Trophoblast cell (in vitro differentiated cells and primary cell): Measurements from ENCODE around the gene ZNF416.

Experiments
- DNase-seq, 2 donors: peaks; one replicate each; pipeline ENCODE4 v3.0.0-alpha.2; 2016
- H2AFZ ChIP-seq: 2 replicates; pipeline ENCODE4 v1.6.1; 2013; ENCODE audit warnings: low read length, moderate library complexity, mild to moderate bottlenecking; ENCODE audit not compliant: insufficient read depth, poor library complexity
- H2AK5ac ChIP-seq: 2 replicates; pipeline ENCODE4 v1.6.1; 2013; ENCODE audit warnings: mild to moderate bottlenecking, low read length
- H2BK120ac ChIP-seq: 2 replicates; pipeline ENCODE4 v1.6.1; 2013; ENCODE audit warnings: low read length, mild to moderate bottlenecking, moderate library complexity; ENCODE audit not compliant: insufficient read depth, poor library complexity
- H2BK12ac ChIP-seq: 2 replicates; pipeline ENCODE4 v1.6.1; 2013; ENCODE audit warnings: mild to moderate bottlenecking, low read length, moderate library complexity
- H2BK5ac ChIP-seq: 2 replicates; pipeline ENCODE4 v1.6.1; 2013; ENCODE audit warnings: low read length, low read depth, moderate library complexity, mild to moderate bottlenecking; ENCODE audit not compliant: poor library complexity
- H3K14ac ChIP-seq: 2 replicates; pipeline ENCODE4 v1.6.1; 2013; ENCODE audit warnings: mild to moderate bottlenecking, low read length
- H3K18ac ChIP-seq: 2 replicates; pipeline ENCODE4 v1.6.1; 2013; ENCODE audit warnings: mild to moderate bottlenecking, low read length
- H3K23ac ChIP-seq: 2 replicates; pipeline ENCODE4 v1.6.1; 2013; ENCODE audit warnings: low read length
- H3K27ac ChIP-seq: 2 replicates; pipeline ENCODE4 v1.5.1; 2013; ENCODE audit warnings: low read depth, mild to moderate bottlenecking, inconsistent platforms, low read length, moderate library complexity
- H3K27me3 ChIP-seq: 2 replicates; pipeline ENCODE4 v1.6.1; 2013; ENCODE audit warnings: inconsistent platforms, mild to moderate bottlenecking, low read length, moderate library complexity; ENCODE audit not compliant: insufficient read depth
- H3K36me3 ChIP-seq, 2 experiments: 1 replicate in 1 of 2; 2 replicates in 1 of 2; pipeline ENCODE4 v1.6.1; 2013; ENCODE audit warnings: low read length in 2 of 2, mild to moderate bottlenecking in 2 of 2, moderate library complexity in 1 of 2; ENCODE audit not compliant: insufficient read depth in 2 of 2, control insufficient read depth in 1 of 2
- H3K4ac ChIP-seq: 2 replicates; pipeline ENCODE4 v1.6.1; 2013; ENCODE audit warnings: low read depth, mild to moderate bottlenecking, low read length, moderate library complexity
- H3K4me1 ChIP-seq, 2 experiments: 1 replicate in 1 of 2; 2 replicates in 1 of 2; pipeline ENCODE4 v1.6.1; 2013; ENCODE audit warnings: low read length in 2 of 2, mild to moderate bottlenecking in 2 of 2, moderate library complexity in 1 of 2; ENCODE audit not compliant: insufficient read depth in 2 of 2, control insufficient read depth in 1 of 2
- H3K4me2 ChIP-seq: 2 replicates; pipeline ENCODE4 v1.6.1; 2013; ENCODE audit warnings: inconsistent platforms, mild to moderate bottlenecking, low read length, moderate library complexity
- H3K4me3 ChIP-seq: 2 replicates; pipeline ENCODE4 v1.5.1; 2013; ENCODE audit warnings: mild to moderate bottlenecking, low read depth, low read length, inconsistent platforms
- H3K79me1 ChIP-seq: one replicate; pipeline ENCODE4 v1.6.1; 2013; ENCODE audit warnings: low read length
- H3K79me2 ChIP-seq: 2 replicates; pipeline ENCODE4 v1.6.1; 2013; ENCODE audit warnings: low read length, mild to moderate bottlenecking; ENCODE audit not compliant: control insufficient read depth, insufficient read depth, poor library complexity
- H3K9ac ChIP-seq: 2 replicates; pipeline ENCODE4 v1.6.1; 2013; ENCODE audit warnings: mild to moderate bottlenecking, low read length
- H3K9me3 ChIP-seq: 2 replicates; pipeline ENCODE4 v1.6.1; 2013; ENCODE audit warnings: low read depth, mild to moderate bottlenecking, control low read depth, inconsistent platforms, low read length; ENCODE audit not compliant: insufficient read depth
- H4K12ac ChIP-seq: 2 replicates; pipeline ENCODE4 v1.6.1; 2013; ENCODE audit warnings: low read depth, mild to moderate bottlenecking, low read length, moderate library complexity
- H4K8ac ChIP-seq: 2 replicates; pipeline ENCODE4 v1.6.1; 2013; ENCODE audit warnings: low read depth, mild to moderate bottlenecking, low read length, moderate library complexity
- H4K91ac ChIP-seq: one replicate; pipeline ENCODE4 v1.6.1; 2013; ENCODE audit warnings: low read depth, mild to moderate bottlenecking, low read length, moderate library complexity
- WGBS: extraction: QIAGEN DNeasy Blood & Tissue Kit; methylation state at CpG from one replicate; pipeline ENCODE4 v1.1.7; 2013; ENCODE audit warnings: missing lambda C conversion rate; ENCODE audit not compliant: insufficient read length, insufficient coverage; ENCODE audit errors: extremely low coverage; 5-methylcytosine and 5-hydroxymethylcytosine counted together

Gene ZNF416

DNA sequence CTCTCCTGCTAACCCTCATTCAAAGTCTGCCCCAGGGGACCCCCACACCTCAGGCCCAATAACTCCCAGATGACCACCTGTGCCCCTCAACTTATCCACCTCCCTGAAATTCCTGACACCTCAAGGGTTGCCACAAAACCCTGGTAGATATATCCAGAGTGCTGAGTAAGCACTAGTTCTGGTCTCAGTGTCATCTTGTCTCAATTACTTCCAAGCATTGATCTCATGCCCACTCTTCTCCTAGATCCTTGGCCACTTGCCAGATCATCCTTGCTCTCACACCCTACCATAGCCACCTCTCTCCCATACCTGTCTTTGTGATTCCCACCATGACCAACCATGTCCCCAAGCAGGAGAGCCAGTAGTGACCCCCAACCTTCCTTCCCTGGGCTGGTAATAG, 2.0 kb downstream of the ZNF416 start:
- no peak overlapping the region for H2BK120ac ChIP-seq
- H3K14ac ChIP-seq: no peak overlapping the region
- no peak overlapping the region for H2BK12ac ChIP-seq
- no peak overlapping the region for H3K23ac ChIP-seq
- H3K36me3 ChIP-seq: peaks cover 30 to 53% of the 10 kb centered on the region in 2 experiments
- no peak overlapping the region for H3K9ac ChIP-seq
- H3K4me2 ChIP-seq: no peak overlapping the region
- no peak overlapping the region for H4K12ac ChIP-seq
- no peaks in the 10 kb centered on the region for H3K27me3 ChIP-seq
- no peak overlapping the region for H2AK5ac ChIP-seq
- no peak overlapping the region for H4K91ac ChIP-seq
- H3K4ac ChIP-seq: no peak overlapping the region
- no peak overlapping the region for H3K27ac ChIP-seq
- peaks cover 5% of the 10 kb centered on the region for H3K79me1 ChIP-seq
- H3K79me2 ChIP-seq: peaks cover 4% of the 10 kb centered on the region
- H3K4me3 ChIP-seq: no peak overlapping the region
- no peak overlapping the region for H3K18ac ChIP-seq
- DNase-seq: no peak
- H2AFZ ChIP-seq: no peak overlapping the region
- no peak overlapping the region for H4K8ac ChIP-seq
- H3K4me1 ChIP-seq: peaks cover 3 to 8% of the 10 kb centered on the region in 2 experiments
- peaks cover 42% of the 10 kb centered on the region for H3K9me3 ChIP-seq
- no peak overlapping the region for H2BK5ac ChIP-seq

DNA sequence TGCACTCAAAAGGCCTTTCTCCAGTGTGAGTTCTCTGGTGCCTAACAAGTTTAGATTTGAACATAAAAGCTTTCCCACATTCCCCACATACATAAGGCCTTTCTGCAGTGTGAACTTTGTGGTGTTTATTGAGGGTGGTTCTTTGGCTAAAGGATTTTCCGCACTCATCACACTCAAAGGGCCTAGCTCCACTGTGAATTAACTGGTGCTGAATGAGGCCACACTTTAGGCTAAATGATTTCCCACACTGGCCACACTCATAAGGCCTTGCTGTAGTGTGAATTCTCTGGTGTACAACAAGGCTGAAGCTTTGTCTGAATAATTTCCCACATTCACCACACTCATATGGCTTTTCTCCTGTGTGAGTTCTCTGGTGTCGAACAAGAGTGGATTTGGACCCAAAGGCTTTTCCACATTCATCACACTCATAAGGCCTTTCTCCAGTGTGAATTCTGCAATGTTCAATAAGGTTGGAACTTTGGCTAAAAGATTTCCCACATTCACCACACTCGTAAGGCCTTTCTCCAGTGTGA, 6.2 kb downstream of the ZNF416 start:
- H3K4me2 ChIP-seq: no peak overlapping the region
- no CpG with 5 or more reads among the region's 3 CpGs for WGBS

DNA sequence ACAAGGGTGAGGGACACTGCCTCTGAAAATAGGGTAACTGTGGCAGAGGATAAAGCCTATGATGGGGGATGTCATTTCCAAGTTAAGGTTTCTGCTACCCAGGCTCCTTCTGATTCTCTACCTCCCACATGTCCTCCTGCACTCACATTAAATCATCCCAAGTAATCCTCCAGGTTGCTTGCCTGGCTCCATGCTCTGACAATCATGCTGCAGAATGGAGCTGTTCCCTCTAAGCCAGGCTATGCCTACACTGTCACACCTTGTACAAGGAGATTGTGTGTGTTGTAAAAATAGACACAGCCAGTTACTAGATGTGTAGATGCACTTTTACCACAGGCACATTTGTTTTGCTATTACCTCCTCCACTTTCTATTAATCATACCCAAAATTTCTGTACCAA, 8.0 kb downstream of the ZNF416 start:
- H3K36me3 ChIP-seq: peaks cover 23 to 45% of the 10 kb centered on the region in 2 experiments
- no peak overlapping the region for H3K4me3 ChIP-seq
- H3K79me2 ChIP-seq: no peaks in the 10 kb centered on the region
- no peak overlapping the region for H3K18ac ChIP-seq
- no peak overlapping the region for H2AFZ ChIP-seq
- no peaks in the 10 kb centered on the region for H3K79me1 ChIP-seq
- H3K27me3 ChIP-seq: no peaks in the 10 kb centered on the region
- H2AK5ac ChIP-seq: no peak overlapping the region
- H3K4me1 ChIP-seq: no peaks in the 10 kb centered on the region
- H2BK5ac ChIP-seq: no peak overlapping the region
- H3K14ac ChIP-seq: no peak overlapping the region
- no peak overlapping the region for H3K4me2 ChIP-seq
- peaks cover 59% of the 10 kb centered on the region for H3K9me3 ChIP-seq
- no peak overlapping the region for H4K8ac ChIP-seq
- H3K9ac ChIP-seq: no peak overlapping the region
- no peak overlapping the region for H2BK12ac ChIP-seq
- no peak overlapping the region for H2BK120ac ChIP-seq
- no peak overlapping the region for H4K91ac ChIP-seq
- no peak overlapping the region for H3K27ac ChIP-seq
- DNase-seq: no peak
- H3K4ac ChIP-seq: no peak overlapping the region
- no peak overlapping the region for H4K12ac ChIP-seq
- no peak overlapping the region for H3K23ac ChIP-seq

More for the DNA sequence above, 6.2 kb downstream of the ZNF416 start:
- no peak overlapping the region for H2BK120ac ChIP-seq
- H3K27me3 ChIP-seq: no peaks in the 10 kb centered on the region
- no peak overlapping the region for H2BK12ac ChIP-seq
- H3K14ac ChIP-seq: no peak overlapping the region
- H3K4me3 ChIP-seq: no peak overlapping the region
- H3K79me1 ChIP-seq: no peaks in the 10 kb centered on the region
- H3K23ac ChIP-seq: no peak overlapping the region
- no peak overlapping the region for H2AK5ac ChIP-seq
- no peak overlapping the region for H3K27ac ChIP-seq
- H3K79me2 ChIP-seq: no peaks in the 10 kb centered on the region
- DNase-seq: no peak
- H3K18ac ChIP-seq: no peak overlapping the region
- H4K91ac ChIP-seq: no peak overlapping the region
- no peak overlapping the region for H4K8ac ChIP-seq
- H3K9ac ChIP-seq: no peak overlapping the region
- no peak overlapping the region for H4K12ac ChIP-seq
- no peaks in the 10 kb centered on the region for H3K4me1 ChIP-seq
- no peak overlapping the region for H2AFZ ChIP-seq
- H3K36me3 ChIP-seq: peaks cover 32 to 57% of the 10 kb centered on the region in 2 experiments
- no peak overlapping the region for H2BK5ac ChIP-seq
- no peak overlapping the region for H3K4ac ChIP-seq
- H3K9me3 ChIP-seq: peaks cover 64% of the 10 kb centered on the region

DNA sequence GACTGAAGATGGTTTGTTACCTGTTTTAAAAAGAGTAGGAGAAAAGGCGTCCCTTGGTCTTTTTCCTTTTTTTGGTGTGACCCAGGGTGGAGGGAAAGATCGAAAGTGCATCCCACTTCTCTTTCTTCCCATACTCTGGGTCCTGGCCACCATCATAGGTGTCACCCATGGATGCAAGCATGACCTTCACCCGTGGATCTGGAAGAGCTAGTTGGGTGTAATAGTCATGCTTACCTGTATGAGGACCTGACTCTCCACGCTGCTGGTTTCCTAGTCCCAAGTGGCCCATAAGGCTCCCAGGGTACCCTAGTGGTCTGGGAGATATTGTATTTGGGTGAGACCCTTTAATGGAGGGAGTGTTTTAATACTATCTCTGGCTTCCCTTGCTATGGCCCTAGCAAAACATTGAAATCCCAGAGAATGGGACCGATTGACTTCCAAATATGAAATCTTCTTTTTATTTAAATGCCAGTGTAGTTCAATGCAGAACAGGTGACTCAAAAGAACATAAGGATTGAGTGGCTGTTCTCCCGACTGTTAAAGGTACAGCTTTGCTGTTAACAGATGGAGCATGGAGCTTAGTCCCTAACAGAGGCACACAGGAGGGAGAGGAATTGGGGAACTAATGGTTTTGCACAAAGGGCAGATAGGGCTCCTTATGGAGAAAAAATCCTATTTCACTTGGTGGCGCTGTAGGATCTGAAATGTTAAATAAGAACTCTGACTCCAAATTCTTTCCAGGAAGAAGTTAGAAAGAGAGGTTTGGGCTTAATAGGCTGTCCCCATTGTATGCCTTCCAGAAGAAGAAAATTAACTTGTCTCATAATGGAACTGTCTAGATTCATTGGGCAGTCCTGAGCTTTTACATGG, 12.1 kb downstream of the ZNF416 start:
- Histone ChIP-seq H3K79me1 (no peaks in the 10 kb centered on the region), H3K36me3 (peaks cover 2 to 5% of the 10 kb centered on the region in 2 experiments), H2BK12ac (no peak overlapping the region), H3K14ac (no peak overlapping the region), H4K12ac (no peak overlapping the region), H3K4me3 (no peak overlapping the region), H3K4ac (no peak overlapping the region), H4K8ac (no peak overlapping the region), H3K27ac (no peak overlapping the region), H4K91ac (no peak overlapping the region), H3K27me3 (no peaks in the 10 kb centered on the region), H2BK5ac (no peak overlapping the region), H3K4me1 (no peaks in the 10 kb centered on the region), H2BK120ac (no peak overlapping the region), H3K79me2 (no peaks in the 10 kb centered on the region), H2AFZ (no peak overlapping the region), H3K18ac (no peak overlapping the region), H2AK5ac (no peak overlapping the region), H3K9me3 (peaks cover 34% of the 10 kb centered on the region), H3K23ac (no peak overlapping the region), H3K4me2 (no peak overlapping the region), H3K9ac (no peak overlapping the region)
- DNase-seq: no peak
- no CpG with 5 or more reads among the region's 7 CpGs for WGBS
